T-helper 17 cell (primary cell): ENCODE results near the gene SYNPO. TPM values are rescaled to one million over a fixed set of nuclear protein-coding genes. Genes with fewer than 3 reads are reported as not detected.

ENCODE experiments used
- ATAC-seq: fragments of 150-1000 bp; cut with Tn5 transposase; 2 replicates; pipeline ENCODE4 v1.10.0; 2021; ENCODE audit warnings: mild to moderate bottlenecking, moderate library complexity
- DNase-seq, 3 donors: peaks; one replicate each; pipeline versions ENCODE4 v3.0.0 to v3.0.0-alpha.2; 2020 to 2021
- H3K9me3 ChIP-seq: one replicate; pipeline ENCODE4 v1.7.0; 2013; ENCODE audit warnings: low read length, mild to moderate bottlenecking; ENCODE audit not compliant: control insufficient read depth, poor library complexity, severe bottlenecking
- H3K27ac Mint-ChIP-seq: one replicate; pipeline ENCODE4 v1.8.0; 2022; ENCODE audit warnings: mild to moderate bottlenecking, moderate library complexity, mixed read lengths
- H3K27me3 Mint-ChIP-seq: one replicate; pipeline ENCODE4 v1.8.0; 2022; ENCODE audit warnings: mixed read lengths
- H3K36me3 Mint-ChIP-seq: one replicate; pipeline ENCODE4 v1.8.0; 2022; ENCODE audit warnings: low read depth, mixed read lengths
- H3K4me1 Mint-ChIP-seq: one replicate; pipeline ENCODE4 v1.8.0; 2022; ENCODE audit warnings: mild to moderate bottlenecking, mixed read lengths
- H3K4me3 Mint-ChIP-seq: one replicate; pipeline ENCODE4 v1.8.0; 2022; ENCODE audit warnings: mild to moderate bottlenecking, moderate library complexity, mixed read lengths
- total RNA-seq, 4 donors: library from RNA in 2 of 4; stranded (reverse) in 2 of 4; gene quantifications; one replicate each; pipeline ENCODE4 v1.2.3 and lab custom pipeline; 2022 to 2026

Gene SYNPO
- total RNA-seq, 2 donors from 2014 or later = 1.5 TPM; not detected in 1

DNA sequence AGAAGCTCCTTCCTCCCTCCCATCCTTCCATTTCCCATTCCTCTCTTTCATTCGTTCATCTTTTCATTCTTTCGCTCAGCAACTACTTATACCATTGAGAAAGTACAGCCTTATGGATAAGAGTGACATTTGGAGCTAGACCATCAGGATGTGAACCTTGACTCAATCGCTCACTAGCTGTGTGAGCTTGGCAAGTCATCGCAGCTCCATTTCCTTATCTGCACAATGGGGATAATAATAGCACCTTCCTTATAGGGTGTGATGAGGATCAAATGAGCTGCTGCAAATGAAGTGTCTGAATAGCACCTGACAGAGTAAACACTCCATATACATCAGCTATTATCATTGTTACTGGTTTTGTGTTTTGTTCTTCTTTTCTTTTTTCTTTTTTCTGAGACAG is 28.1 kb upstream of the SYNPO start:
- Mint-ChIP-seq H3K27me3 (peaks cover 29% of the 10 kb centered on the region), H3K27ac (no peak overlapping the region), H3K4me1 (peaks cover 2% of the 10 kb centered on the region), H3K4me3 (no peak overlapping the region), H3K36me3 (no peaks in the 10 kb centered on the region)
- H3K9me3 ChIP-seq = no peaks in the 10 kb centered on the region
- ATAC-seq (no peak), DNase-seq (no peak)

GRCh38 chr5:150612905-150613670 is 27.4 kb upstream of the SYNPO start:
- Mint-ChIP-seq H3K4me3 (no peak overlapping the region), H3K4me1 (peaks cover 2% of the 10 kb centered on the region), H3K36me3 (no peaks in the 10 kb centered on the region), H3K27me3 (peaks cover 29% of the 10 kb centered on the region), H3K27ac (no peak overlapping the region)
- ATAC-seq (no peak), DNase-seq (no peak)
- H3K9me3 ChIP-seq = no peaks in the 10 kb centered on the region

DNA sequence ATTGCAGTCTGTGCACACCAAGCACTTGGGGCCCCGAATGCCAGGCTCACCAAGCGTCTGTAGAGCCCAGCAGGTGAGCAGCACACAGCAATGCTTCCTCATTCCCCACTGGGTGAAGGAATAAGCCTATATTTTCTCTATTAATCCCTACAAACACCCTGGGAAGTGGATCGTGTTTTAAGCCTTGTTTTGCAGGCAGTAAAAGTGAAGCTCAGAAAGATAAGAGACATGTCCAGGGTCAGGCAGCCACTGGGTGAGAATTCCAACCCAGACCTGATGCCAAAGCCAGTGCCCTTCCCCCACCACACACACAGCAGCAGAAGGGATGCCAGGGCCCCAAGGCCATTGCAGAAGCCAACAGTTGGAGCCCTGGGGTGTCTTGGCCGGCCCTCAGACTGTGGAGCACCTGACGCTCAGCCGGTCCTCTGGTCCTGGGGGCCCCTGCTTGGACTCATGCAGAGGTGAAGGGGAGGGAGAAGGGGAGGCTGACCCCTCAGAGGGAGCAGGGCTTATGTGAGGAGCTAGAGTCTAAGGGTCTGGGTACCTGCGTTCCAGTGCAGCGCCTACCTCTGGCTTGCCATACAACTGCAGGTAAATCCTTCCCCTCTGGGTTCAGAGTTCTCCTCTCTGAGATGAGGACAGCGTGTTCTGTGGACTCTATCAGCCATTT is 26.3 kb upstream of the SYNPO start:
- Mint-ChIP-seq H3K27me3 (peaks cover 32% of the 10 kb centered on the region), H3K27ac (no peak overlapping the region), H3K4me3 (no peak overlapping the region), H3K36me3 (no peaks in the 10 kb centered on the region), H3K4me1 (peaks cover 2% of the 10 kb centered on the region)
- no peaks in the 10 kb centered on the region for H3K9me3 ChIP-seq
- DNase-seq = no peak
- ATAC-seq = no peak

DNA sequence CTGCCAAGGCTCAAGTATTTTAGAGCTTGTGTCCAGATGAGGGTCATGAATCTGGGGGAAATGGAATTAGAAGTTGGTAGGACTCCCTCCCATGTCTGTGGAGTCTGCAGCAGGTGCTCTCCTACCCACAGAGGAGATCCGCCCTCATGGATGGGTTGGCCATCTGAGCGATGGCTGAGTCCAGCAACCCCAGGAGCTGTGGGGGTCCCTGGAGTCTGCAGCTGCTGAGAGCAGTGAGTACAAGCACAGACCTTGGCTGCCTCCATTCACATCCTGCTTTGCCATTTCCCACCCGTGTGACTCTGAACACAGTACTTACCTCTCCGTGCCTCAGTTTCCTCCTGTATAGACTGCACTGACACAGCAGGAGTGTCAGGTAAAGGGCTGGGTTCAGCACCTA is 25.8 kb upstream of the SYNPO start:
- H3K27ac Mint-ChIP-seq = no peak overlapping the region
- peaks cover 35% of the 10 kb centered on the region for H3K27me3 Mint-ChIP-seq
- H3K4me3 Mint-ChIP-seq = no peak overlapping the region
- no peaks in the 10 kb centered on the region for H3K9me3 ChIP-seq
- no peak for ATAC-seq
- DNase-seq = no peak
- peaks cover 2% of the 10 kb centered on the region for H3K4me1 Mint-ChIP-seq
- H3K36me3 Mint-ChIP-seq = no peaks in the 10 kb centered on the region

GRCh38 chr5:150615141-150615699 is 25.2 kb upstream of the SYNPO start:
- Mint-ChIP-seq H3K4me1 (peaks cover 2% of the 10 kb centered on the region), H3K27me3 (peaks cover 35% of the 10 kb centered on the region), H3K27ac (no peak overlapping the region), H3K4me3 (no peak overlapping the region), H3K36me3 (no peaks in the 10 kb centered on the region)
- H3K9me3 ChIP-seq = no peaks in the 10 kb centered on the region
- no peak for DNase-seq
- no peak for ATAC-seq

DNA sequence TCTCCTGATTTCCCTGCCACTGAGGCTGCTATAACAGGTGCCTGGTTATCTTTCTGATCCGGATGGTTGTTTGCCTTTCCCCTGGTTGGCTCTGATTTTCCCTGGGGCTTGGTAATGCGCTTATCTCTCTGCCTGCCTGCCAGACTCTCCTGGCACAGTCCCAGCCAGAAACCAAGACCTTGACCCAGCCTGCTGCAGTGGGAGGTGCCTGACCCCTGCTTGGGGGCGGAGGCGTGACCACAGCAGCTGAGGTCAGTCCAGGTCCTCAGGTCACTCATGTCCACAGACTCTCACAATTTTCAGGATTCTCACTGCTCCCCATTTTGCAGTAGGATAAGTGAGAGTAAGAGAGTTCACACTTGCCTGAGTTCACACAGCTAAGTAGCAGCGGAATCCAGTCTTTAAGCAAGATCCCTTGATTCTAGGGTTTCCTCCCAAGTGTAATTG is 24.4 kb upstream of the SYNPO start:
- Mint-ChIP-seq H3K36me3 (no peaks in the 10 kb centered on the region), H3K27ac (no peak overlapping the region), H3K4me1 (peaks cover 2% of the 10 kb centered on the region), H3K27me3 (peaks cover 35% of the 10 kb centered on the region), H3K4me3 (no peak overlapping the region)
- DNase-seq (no peak), ATAC-seq (no peak)
- H3K9me3 ChIP-seq = no peaks in the 10 kb centered on the region

DNA sequence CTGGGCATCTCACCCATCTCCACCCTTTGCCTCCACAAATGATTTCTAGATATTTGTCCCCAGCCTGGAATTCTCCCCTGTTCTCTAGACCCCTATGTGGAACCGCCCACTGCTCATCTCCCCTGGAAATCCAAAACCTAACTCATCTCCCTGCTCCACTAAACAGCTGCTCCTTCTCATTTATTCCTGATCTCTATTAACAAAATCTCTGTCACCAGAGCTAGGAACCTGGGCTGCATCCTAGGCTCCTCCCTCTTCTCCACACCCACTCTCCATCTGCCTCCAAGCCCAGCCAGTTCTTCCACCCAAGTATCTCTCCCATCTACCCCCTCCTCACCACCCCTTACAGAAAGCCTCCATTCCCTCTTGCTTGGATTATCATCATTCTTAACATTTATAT is 24.0 kb upstream of the SYNPO start:
- H3K27me3 Mint-ChIP-seq = peaks cover 35% of the 10 kb centered on the region
- ATAC-seq (no peak), DNase-seq (no peak)
- H3K36me3 Mint-ChIP-seq = no peaks in the 10 kb centered on the region
- H3K27ac Mint-ChIP-seq = no peak overlapping the region
- peaks cover 2% of the 10 kb centered on the region for H3K4me1 Mint-ChIP-seq
- H3K4me3 Mint-ChIP-seq = no peak overlapping the region
- H3K9me3 ChIP-seq = no peaks in the 10 kb centered on the region

GRCh38 chr5:150618163-150618562 is 22.3 kb upstream of the SYNPO start:
- Mint-ChIP-seq H3K36me3 (no peaks in the 10 kb centered on the region), H3K27ac (no peak overlapping the region), H3K27me3 (peaks cover 37% of the 10 kb centered on the region), H3K4me3 (no peak overlapping the region), H3K4me1 (peaks cover 6% of the 10 kb centered on the region)
- no peaks in the 10 kb centered on the region for H3K9me3 ChIP-seq
- DNase-seq (no peak), ATAC-seq (no peak)

- Mint-ChIP-seq H3K27ac (no peak overlapping the region), H3K4me3 (no peak overlapping the region), H3K27me3 (peaks cover 36% of the 10 kb centered on the region), H3K36me3 (no peaks in the 10 kb centered on the region), H3K4me1 (peaks cover 10% of the 10 kb centered on the region)
- ATAC-seq (no peak), DNase-seq (no peak)
- H3K9me3 ChIP-seq = no peaks in the 10 kb centered on the region
Measured at GRCh38 chr5:150618588-150619281, 21.7 kb upstream of the SYNPO start.

DNA sequence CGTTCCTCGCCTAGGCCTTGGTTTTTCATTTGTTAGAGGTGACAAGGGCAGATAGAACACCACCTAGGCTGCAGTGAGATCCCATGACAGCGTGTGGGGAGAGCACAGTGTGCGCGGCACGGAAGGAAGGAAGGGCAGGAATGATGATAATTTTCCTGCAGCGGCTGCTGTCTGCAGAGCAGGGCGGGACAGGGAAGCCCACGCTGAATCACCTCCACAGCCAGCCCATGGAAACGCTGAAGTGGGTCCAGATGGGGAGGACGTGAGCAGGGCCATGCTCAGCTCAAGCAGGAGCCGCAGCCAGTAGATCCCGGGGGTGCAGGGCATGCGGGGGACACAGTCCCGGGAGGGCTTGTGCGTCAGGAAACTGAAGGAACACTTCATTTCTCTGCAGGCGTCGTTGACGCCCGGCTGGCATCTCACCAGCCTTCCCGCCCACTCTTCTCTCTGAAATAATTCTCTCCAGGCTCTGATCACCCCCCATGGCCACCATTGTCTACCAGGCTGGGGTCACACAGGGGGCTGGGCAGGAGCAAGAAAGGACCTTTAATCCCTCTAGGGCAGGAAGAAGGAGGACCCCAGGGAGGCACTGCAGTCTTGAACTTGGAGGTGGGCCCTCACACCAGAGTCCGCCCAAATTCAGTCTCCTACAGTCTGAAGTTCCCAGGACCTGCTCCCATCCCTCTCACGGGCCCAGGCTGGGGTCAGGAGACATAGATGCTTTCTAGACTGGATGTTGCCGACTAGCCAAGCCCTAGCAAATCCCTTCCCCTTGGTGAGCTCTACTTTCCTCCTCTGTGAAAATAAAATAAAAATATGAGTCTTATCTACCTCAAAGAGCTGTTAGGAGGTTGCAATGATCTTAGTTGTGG is 20.9 kb upstream of the SYNPO start:
- DNase-seq = no peak
- Mint-ChIP-seq H3K4me1 (peaks cover 16% of the 10 kb centered on the region), H3K27me3 (peaks cover 39% of the 10 kb centered on the region), H3K36me3 (peaks cover 2% of the 10 kb centered on the region), H3K27ac (no peak overlapping the region), H3K4me3 (no peak overlapping the region)
- ATAC-seq = no peak
- H3K9me3 ChIP-seq = no peaks in the 10 kb centered on the region

DNA sequence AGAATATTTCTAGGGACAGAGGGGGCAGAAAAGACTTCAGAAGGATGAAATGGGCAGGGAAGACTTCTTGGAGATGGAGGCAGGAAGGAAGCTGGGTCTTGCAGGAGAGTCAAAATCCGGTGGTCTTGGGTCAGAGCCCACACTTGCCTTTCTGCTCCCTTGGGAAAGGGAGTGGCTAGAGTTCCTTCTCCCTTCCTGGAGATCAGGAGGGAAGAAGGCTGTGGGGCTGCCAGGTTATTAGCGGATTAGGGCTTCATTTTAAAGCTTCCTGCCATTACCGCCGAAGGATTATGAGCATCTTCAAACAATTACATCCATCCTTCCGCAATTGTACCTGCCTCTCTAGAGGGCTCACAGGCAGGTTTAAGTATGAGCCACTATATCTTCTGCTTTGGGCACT is 19.2 kb upstream of the SYNPO start:
- ATAC-seq (no peak), DNase-seq (no peak)
- no peaks in the 10 kb centered on the region for H3K9me3 ChIP-seq
- Mint-ChIP-seq H3K27ac (no peak overlapping the region), H3K36me3 (peaks cover 2% of the 10 kb centered on the region), H3K27me3 (peaks cover 26% of the 10 kb centered on the region), H3K4me1 (peaks cover 14% of the 10 kb centered on the region), H3K4me3 (no peak overlapping the region)

DNA sequence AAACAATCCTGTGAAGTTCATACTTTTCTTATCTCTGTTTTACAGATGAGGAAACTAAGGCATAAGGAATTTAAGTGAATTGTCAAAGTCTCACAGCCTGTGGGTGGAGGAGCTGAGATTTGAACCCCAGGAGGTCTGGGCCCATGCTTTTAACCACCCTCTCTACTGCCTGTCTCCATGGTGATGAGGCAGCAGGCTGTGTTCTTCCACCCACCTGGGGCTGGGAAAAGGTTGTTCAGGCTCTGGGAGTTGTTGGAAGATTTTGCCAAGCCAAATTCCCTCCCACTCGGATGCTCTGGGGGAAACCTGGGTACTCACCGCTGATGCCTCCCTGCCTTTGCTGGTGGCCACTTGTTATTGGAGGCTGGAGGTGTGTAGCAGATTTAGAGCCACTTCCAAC is 18.3 kb upstream of the SYNPO start:
- H3K4me1 Mint-ChIP-seq = peaks cover 14% of the 10 kb centered on the region
- ATAC-seq (no peak), DNase-seq (no peak)
- H3K27ac Mint-ChIP-seq = no peak overlapping the region
- H3K9me3 ChIP-seq = no peaks in the 10 kb centered on the region
- H3K27me3 Mint-ChIP-seq = peaks cover 30% of the 10 kb centered on the region
- H3K36me3 Mint-ChIP-seq = peaks cover 2% of the 10 kb centered on the region
- no peak overlapping the region for H3K4me3 Mint-ChIP-seq
